ENCODE data around the gene OVAAL.

OVAAL gene

DNA sequence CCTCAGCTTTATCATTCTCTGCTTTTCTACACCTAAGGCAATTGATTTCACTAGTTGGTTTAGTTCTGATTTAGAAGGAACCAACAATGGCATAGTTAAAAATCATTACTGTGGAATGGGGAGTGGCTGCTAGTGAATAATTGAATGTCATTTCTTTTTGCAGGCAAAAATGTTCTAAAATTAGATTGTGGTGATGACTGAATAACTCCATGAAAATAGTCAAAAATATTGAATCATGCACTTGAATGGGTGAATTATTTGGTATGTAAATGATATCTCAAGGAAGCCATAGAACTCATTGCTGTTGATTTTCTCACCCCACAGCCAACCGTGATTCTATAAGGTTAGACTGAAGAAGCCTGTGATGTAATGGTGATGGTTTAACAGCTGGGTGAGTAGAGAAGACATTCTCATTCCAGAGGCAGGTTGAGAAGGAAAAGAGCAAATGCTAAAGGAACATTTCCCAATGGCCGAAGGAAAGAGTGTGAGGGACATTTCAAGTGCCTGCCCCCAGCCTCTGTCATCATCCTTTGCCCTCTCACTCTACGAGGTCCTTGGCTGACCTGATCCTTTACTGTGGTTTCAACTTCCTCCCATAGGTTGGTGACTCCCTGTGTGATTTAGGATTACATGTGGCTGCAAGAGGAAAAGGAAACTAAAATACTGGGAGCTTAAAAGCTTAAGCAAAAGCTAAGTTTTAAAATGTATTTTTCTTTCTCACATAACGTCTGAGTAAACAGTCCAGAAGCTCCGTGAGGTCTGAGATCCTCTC is 12.5 kb downstream of the OVAAL start:
- no peak for DNase-seq

DNA sequence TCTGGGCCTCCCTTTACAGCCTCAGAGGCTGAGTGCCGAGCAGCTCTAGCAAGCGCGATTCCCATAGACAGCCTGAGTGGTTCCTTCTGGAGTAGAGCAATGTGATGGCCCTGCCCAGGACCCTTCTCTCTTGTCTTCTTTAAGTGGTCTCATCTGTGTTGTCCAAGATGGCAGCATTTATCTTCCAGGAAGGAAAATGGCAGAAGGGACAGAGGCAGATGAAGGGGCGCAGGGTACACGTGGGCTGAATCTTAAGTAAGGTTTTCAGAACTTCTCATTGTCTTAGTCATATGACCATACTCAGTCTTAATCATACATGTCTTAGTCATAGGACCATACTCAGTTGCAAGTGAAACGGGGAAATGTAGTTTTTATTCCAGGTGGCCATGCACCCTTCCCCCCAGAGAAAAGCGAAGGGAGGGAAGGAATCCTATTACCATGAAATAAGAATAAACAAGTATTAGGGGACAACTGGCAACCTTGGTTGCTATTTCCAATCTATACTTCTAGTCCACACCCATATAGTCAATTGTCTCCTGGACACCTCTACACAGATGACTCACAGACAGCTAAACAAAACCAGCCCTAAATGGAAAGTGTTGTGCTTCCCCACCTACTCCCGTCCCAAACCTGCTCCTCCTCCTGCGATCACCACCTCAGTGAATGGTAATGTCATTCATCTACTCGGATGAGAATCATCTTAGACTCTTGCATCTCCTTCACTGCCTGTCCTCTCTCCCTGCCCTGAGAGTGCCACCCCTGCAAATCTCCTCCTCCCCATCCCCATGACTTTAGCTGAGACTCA is 13.3 kb downstream of the OVAAL start:
- DNase-seq, result no peak

- no peak for DNase-seq
Observed at GRCh38 chr1:180572760-180573159, 14.0 kb downstream of the OVAAL start.

DNA sequence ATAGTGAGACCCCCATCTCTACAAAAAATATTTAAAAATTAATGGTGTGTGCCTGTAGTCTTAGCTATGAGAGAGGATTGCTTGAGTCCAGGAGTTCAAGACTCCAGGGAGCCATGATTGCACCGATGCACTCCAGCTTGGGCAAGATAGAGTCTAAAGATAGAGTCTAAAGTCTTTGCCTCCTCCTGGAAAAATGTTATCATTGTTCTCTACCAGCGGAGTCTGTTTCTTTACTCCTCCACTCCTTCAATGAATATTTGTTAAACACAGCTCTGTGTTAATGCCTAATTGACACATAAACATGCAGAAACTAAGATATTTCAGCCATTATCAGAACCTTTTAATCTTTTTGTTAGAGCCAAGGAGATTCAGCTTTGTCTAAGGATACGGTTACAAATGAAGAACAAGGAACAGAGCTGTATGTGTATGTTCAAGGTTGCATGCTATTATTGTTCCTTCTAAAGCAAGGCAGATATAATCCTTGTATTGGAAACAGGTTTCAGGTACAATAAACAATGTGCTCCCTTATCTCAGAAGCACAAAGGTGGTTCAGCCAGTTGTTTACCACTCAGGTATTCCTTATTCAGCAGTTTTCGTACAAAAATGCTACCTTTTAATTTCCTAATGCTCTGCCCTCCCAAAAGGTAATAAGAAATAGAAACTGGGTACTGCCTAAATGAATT is 15.4 kb downstream of the OVAAL start:
- DNase-seq, result no peak

- DNase-seq, result no peak
Observed at GRCh38 chr1:180577361-180577760, 18.6 kb downstream of the OVAAL start.

- DNase-seq, result no peak
Observed at GRCh38 chr1:180579961-180580611, 21.3 kb downstream of the OVAAL start.

- no peak for DNase-seq
Observed at GRCh38 chr1:180581635-180582039, 22.9 kb downstream of the OVAAL start.

GRCh38 chr1:180584869-180585268 is 26.1 kb downstream of the OVAAL start:
- no peak for DNase-seq

- DNase-seq, result no peak
Observed at GRCh38 chr1:180585994-180586359, 27.2 kb downstream of the OVAAL start.

GRCh38 chr1:180586671-180587155 is 27.9 kb downstream of the OVAAL start:
- peak; percentile 98 to 99 for DNase-seq

GRCh38 chr1:180588121-180588520 is 29.4 kb downstream of the OVAAL start:
- DNase-seq, result no peak

- DNase-seq, result no peak
Observed at GRCh38 chr1:180590889-180591288, 32.1 kb downstream of the OVAAL start.

DNA sequence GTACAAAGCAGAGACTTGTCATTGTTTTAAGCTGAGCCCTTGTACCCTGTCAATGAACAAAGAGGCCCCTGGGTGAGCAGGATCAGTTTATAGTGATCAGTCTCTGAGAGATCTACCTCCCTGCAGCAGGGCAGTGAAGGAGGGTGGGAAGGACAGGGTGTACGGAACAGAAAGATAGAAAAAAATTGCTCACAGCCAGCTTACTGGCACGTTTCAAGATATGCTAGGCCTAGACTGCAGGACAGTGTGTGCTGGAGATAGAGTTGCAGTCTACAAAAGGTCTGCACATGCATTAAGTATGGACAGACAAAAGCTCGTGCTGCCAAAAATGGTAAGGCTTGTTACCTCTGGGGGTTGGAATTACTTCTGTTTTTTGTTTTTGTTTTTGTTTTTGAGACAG is 34.6 kb downstream of the OVAAL start:
- no peak for DNase-seq

- DNase-seq, result peak; percentile 18 to 36
Observed at GRCh38 chr1:180594723-180595122, 36.0 kb downstream of the OVAAL start.

GRCh38 chr1:180595966-180596365 is 37.2 kb downstream of the OVAAL start:
- no peak for DNase-seq

GRCh38 chr1:180597520-180597919 is 38.8 kb downstream of the OVAAL start:
- DNase-seq, result no peak

DNA sequence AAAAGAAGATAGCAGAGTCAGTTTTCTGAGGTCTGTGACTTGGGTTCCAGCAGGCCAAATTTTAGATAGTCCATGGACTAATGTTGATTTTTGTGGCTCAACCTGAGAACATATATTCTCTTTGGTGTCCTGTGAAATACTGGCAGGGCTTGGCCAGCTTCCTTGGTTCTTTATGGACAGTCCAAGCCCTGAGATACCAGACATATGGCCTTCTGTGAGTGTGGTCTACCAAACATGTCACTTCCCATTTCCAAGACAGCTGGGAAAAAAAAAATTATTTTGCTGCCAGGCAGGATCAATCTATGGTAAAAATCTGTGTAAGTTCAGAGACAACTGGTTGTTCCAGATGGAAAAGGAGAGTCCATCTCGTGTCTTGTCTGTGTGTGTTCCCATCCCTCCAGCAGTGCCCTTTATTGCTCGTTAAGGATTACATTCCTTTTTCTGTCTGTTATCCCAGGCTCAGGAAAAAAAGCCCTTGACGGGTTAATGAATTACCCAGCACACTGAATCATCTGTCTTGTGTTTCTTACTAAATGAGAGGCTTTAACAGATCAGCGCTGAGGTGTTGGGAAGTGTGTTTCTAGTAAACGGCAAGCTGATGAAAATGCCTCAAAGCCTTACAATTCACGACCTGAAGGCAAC is 39.7 kb downstream of the OVAAL start:
- no peak for DNase-seq

DNA sequence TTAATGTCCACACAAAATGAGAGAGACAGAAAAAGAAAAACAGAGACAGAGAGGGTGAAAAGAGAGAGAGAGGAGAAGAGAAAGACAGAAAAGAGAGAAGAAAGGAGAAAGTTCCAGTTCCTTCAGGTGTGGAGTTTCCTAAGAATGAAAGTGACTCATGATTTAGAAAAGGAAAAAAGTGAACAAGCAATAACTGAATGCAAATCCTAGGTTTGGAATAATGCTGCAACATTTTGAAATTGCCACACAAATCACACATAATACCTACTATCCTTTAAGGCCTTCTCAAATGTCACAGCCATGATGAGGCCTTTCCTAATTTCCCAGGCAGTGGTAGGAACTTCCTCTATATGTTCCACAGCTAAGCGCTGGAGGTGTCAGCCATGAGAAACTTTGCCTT is 41.6 kb downstream of the OVAAL start:
- no peak for DNase-seq

DNA sequence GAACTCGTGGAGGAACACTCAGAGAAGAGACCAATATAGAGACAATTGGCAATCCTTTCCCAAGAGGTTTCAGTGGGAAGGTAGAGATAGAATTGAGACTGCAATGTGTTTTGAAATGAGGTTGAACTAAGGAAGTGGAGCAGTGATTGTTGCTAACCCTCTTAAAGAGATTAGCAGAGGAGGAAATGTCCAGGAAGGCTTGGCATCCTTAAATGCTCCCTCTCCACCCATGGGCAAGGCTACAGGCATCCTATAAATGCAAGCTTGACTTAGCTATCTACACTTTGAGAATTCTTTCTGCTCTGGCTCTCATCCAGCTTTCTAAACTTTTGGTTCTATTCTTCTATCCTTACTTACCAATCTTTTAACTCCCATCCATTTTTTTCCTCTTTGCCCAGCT is 42.7 kb downstream of the OVAAL start:
- DNase-seq, result no peak

DNA sequence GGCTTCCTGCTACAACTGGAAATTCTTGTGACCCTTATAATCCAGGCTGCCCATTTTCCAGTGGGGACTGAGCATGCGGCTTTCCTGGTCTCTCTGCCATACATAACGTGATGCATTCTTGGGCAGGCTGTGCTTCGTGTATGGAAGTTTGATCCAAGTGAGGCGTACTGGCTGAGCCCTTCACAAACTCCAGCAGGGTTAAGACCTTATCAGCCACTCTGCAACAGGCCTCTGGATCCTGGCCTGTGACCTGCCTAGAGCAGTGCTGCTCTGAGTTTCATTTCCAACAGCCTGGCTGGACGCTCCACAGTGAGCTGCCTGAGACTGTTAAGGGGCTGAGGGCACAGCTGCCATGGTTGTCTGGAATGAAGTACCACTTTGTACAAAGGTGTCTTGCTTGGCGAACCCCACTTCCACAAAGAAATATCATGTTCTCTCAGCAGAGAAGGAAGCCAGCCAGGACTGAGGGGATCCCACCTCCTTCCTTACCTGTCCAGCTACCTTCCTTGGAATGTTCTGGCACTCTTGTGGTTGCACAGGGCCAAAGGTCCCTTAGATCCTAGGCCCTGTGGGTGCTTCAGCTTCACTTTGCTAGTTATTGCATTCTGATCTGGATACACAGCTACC is 44.6 kb downstream of the OVAAL start:
- DNase-seq, result no peak

DNA sequence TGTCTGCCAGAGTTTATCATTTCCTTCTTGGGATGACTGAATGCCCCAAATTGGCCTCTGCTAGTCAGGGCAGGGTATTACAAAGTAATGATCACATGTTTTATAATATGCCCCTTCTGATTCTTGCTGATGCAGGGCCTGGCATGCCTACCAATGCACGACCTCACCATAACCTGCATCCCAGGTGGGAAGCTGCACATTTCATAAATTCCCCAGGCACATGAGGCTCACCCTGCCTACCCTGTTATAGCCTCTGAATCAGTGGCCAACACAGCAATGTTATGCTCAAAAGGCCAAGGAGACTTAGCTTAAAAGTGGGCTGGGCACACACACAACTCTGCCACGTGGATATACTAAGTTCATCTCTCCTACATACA is 45.1 kb downstream of the OVAAL start:
- no peak for DNase-seq

- no peak for DNase-seq
Observed at GRCh38 chr1:180606155-180606554, 47.4 kb downstream of the OVAAL start.
